GM21786 (cell line): ENCODE measurements around the gene SPTLC1.
"Not testable (repeated sequence)": the region's sequence is repeated elsewhere in the genome, so short reads cannot be mapped to it uniquely, and the experiment has no call there.

Experiments
- ATAC-seq: cut with Tn5 transposase; IDR thresholded peaks from one replicate; pipeline ENCODE4 v1.9.1; 2021; ENCODE audit not compliant: unreplicated experiment

Gene SPTLC1

GRCh38 chr9:92035687-92036410 lies 79.4 kb downstream of the SPTLC1 start:
- no peak for ATAC-seq

- ATAC-seq = no peak
Measured at GRCh38 chr9:92035146-92035545, 80.1 kb downstream of the SPTLC1 start.

- no peak for ATAC-seq
Measured at GRCh38 chr9:92033991-92034390, 81.2 kb downstream of the SPTLC1 start.

- no peak for ATAC-seq
Measured at GRCh38 chr9:92033307-92033706, 81.9 kb downstream of the SPTLC1 start.

GRCh38 chr9:92032891-92033290 lies 82.3 kb downstream of the SPTLC1 start:
- no peak for ATAC-seq

GRCh38 chr9:92030367-92030766 lies 84.8 kb downstream of the SPTLC1 start:
- no peak for ATAC-seq

- ATAC-seq = no peak
Measured at GRCh38 chr9:92029553-92029952, 85.7 kb downstream of the SPTLC1 start.

GRCh38 chr9:92026206-92027002 lies 88.8 kb downstream of the SPTLC1 start:
- ATAC-seq = no peak

GRCh38 chr9:92021785-92022541 lies 93.2 kb downstream of the SPTLC1 start:
- ATAC-seq = not testable (repeated sequence)

- no peak for ATAC-seq
Measured at GRCh38 chr9:92019658-92020057, 95.6 kb downstream of the SPTLC1 start.

GRCh38 chr9:92010705-92011536 lies 104.3 kb downstream of the SPTLC1 start:
- ATAC-seq = no peak

- not testable (repeated sequence) for ATAC-seq
Measured at GRCh38 chr9:92010253-92010652, 105.0 kb downstream of the SPTLC1 start.

GRCh38 chr9:92008041-92008440 lies 107.2 kb downstream of the SPTLC1 start:
- no peak for ATAC-seq

- no peak for ATAC-seq
Measured at GRCh38 chr9:92004045-92004392, 111.2 kb downstream of the SPTLC1 start.

- ATAC-seq = no peak
Measured at GRCh38 chr9:92003308-92004044, 111.7 kb downstream of the SPTLC1 start.

GRCh38 chr9:92001948-92002347 lies 113.3 kb downstream of the SPTLC1 start:
- not testable (repeated sequence) for ATAC-seq

GRCh38 chr9:92001244-92001643 lies 114.0 kb downstream of the SPTLC1 start:
- ATAC-seq = no peak

- no peak for ATAC-seq
Measured at GRCh38 chr9:91995000-91995655, 120.1 kb downstream of the SPTLC1 start.

- ATAC-seq = no peak
Measured at GRCh38 chr9:91994422-91994821, 120.8 kb downstream of the SPTLC1 start.
